ENCODE measurements around the gene PEMT. TPM values are rescaled to one million over a fixed set of nuclear protein-coding genes. Genes with fewer than 3 reads are reported as not detected.

Gene PEMT
- total RNA-seq, 1 donor from 2014 or later, result 12.2 TPM

DNA sequence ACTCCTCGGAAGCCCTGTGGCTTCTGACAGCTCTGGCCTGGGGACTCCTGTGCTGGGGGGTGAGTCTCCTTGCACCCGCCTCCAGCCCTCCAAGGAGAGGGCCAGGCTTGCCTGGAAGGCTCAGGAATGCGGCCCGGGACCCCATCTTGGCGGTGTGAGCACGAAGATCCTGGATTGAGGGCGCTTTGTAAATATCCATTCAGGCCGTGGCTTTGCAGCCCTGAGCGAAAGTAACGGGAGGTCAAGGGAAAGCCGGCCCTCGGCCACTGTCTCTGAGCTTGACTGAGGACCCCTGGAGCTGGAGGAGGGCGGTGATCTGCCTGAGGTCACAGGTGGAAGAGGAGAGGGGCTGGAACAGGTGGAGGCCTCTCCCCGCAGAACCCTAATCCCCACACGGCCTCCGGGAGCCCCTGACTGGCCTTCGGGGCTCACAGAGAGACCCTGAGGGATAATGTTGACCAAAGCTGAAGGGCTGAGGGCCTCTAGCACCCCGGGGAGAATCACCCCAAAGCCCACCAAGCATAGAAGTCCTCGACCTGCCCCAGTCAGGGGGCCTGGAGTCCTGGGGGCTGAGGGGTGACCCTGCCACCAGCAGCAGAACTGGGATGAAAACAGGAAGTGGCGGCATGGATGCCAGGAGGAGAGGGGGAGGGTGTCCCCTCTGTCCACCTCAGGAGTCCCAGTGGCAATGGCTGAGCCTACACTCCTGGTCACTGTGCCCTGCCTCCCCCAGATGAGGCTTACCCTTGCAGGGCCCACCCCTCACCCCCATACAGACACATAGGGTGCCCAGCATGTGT lies 87.0 kb downstream of the PEMT start:
- no peak overlapping the region for H3K27ac Mint-ChIP-seq
- H3K4me1 Mint-ChIP-seq, result no peaks in the 10 kb centered on the region
- ChIA-PET CTCF (interaction anchor here (2.3 kb wide), 1 partner anchor 8 kb away, joined by 8 read pairs; the partner anchor contains the start of gene RASD1), POLR2A (no interaction called here)
- TF ChIP-seq, protein P1, sequence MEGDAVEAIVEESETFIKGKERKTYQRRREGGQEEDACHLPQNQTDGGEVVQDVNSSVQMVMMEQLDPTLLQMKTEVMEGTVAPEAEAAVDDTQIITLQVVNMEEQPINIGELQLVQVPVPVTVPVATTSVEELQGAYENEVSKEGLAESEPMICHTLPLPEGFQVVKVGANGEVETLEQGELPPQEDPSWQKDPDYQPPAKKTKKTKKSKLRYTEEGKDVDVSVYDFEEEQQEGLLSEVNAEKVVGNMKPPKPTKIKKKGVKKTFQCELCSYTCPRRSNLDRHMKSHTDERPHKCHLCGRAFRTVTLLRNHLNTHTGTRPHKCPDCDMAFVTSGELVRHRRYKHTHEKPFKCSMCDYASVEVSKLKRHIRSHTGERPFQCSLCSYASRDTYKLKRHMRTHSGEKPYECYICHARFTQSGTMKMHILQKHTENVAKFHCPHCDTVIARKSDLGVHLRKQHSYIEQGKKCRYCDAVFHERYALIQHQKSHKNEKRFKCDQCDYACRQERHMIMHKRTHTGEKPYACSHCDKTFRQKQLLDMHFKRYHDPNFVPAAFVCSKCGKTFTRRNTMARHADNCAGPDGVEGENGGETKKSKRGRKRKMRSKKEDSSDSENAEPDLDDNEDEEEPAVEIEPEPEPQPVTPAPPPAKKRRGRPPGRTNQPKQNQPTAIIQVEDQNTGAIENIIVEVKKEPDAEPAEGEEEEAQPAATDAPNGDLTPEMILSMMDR (IDR thresholded peaks at IDR 0.05), result no peak
- DNase-seq (no peak), ATAC-seq (ENCODE audit: low read depth) (no peak)
- no peaks in the 10 kb centered on the region for H3K36me3 Mint-ChIP-seq (ENCODE audit: low read depth)
- peaks cover 3% of the 10 kb centered on the region for H3K27me3 Mint-ChIP-seq
- intact Hi-C loops (cut with micrococcal nuclease), result no loop called here
- H3K9me3 Mint-ChIP-seq, result no peaks in the 10 kb centered on the region
- H3K4me3 Mint-ChIP-seq, result no peak overlapping the region

DNA sequence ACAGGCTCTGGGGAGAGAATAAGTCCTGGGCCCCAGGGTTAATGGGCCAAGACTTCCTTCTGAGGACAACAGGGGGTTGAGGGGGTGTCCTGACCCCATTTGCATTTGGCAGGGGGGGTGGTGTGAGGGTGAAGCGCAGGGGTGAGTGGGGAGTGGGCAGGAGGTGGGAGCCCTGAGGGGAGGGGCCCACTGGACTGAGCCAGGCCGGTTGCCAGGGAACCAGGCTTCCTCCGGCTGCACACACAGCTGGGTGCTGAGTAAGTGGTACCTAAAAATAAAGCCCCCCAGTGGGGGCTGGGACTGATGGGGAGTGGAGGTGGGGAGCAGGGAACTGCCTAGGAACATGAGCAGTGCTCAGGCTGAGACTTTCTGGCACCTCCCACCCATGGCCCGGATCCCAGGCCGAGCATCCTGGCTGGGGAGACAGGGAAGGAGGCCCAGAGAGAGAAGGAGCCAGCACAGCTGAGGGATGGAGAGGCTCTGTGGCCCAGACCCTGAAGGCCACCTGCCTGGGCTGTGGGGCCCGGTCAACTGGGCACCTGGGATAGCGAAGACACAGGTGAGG lies 87.9 kb downstream of the PEMT start:
- peaks cover 3% of the 10 kb centered on the region for H3K27me3 Mint-ChIP-seq
- H3K27ac Mint-ChIP-seq, result no peak overlapping the region
- H3K4me1 Mint-ChIP-seq, result no peaks in the 10 kb centered on the region
- no peak for DNase-seq
- POLR2A ChIA-PET, result no interaction called here
- CTCF ChIA-PET, result no interaction called here
- H3K4me3 Mint-ChIP-seq, result no peak overlapping the region
- H3K36me3 Mint-ChIP-seq (ENCODE audit: low read depth), result no peaks in the 10 kb centered on the region
- no peaks in the 10 kb centered on the region for H3K9me3 Mint-ChIP-seq
- TF ChIP-seq, protein P1 (IDR thresholded peaks at IDR 0.05), result no peak
- intact Hi-C loops (cut with micrococcal nuclease), result no loop called here
- no peak for ATAC-seq (ENCODE audit: low read depth)

DNA sequence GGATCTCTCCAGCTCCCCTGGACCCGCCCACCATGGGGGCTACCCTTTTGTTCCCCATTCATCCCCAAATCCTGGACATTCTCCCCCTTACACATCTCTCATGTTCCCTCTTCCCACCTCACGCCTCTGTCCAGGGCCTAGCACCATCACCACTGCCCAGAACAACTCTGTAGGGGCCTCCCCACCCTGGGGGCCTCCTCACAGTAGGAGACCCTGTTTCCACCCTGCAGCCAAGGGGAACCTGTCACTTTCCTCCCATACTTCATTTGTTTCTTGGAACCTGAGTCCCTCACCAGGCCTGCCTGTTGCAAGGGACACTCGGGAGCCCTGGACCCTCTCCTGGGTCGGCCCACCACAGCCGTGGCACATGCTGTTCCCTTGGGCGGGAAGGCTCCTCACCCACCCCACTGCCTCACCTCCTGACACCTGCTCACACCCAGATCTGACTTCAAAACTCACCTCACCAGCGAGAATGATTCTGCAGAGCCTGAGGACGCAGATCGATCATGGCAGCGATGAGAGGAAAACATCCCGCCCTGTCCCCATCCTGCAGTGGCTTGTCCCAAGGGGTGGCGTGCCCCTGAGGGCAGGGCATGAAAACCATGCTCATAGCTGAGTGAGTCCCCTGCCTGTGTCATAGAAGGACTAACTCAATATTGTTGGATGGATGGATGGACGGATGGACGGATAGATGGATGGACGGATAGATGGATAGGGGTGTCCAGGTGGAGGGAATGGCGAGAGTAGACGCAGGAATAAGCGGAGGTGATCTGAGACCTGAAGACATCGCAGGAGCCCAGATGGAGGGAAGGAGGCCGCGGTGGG lies 88.6 kb downstream of the PEMT start:
- CTCF ChIA-PET, result no interaction called here
- no peak for ATAC-seq (ENCODE audit: low read depth)

DNA sequence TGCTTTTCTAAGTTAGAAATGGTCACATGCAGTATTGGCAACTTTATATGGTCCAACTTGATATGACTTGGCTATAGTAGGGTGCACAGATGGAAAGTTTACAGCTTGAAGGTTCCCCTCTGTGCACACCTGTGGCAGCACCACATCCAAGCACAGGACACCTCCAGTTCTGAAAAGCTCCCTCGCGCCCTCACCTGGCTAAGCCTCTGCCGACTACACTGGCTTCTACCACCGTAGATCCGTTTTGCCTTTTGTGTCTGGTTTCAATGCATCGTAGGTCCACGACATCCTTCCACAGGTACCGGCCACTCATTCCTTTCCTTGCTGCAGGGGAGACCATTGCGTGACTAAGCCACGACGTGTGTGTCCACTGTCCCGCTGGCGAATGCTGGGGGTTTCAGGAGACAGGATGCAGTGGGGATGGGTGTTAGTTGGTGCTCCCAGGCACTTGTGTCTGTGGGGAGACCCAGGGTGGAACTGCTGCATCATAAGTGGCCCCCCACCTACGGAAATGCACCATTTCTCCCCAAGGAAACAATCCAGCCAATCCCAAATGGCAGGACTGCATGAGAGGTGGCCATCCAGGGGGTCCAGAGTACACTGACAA lies 90.4 kb downstream of the PEMT start:
- H3K27me3 Mint-ChIP-seq, result peaks cover 3% of the 10 kb centered on the region
- no peak for DNase-seq
- no peaks in the 10 kb centered on the region for H3K9me3 Mint-ChIP-seq
- no peaks in the 10 kb centered on the region for H3K36me3 Mint-ChIP-seq (ENCODE audit: low read depth)
- ChIA-PET POLR2A (no interaction called here), CTCF (no interaction called here)
- no peak overlapping the region for H3K4me3 Mint-ChIP-seq
- peaks cover 3% of the 10 kb centered on the region for H3K4me1 Mint-ChIP-seq
- ATAC-seq (ENCODE audit: low read depth), result no peak
- no peak overlapping the region for H3K27ac Mint-ChIP-seq
- TF ChIP-seq, protein P1 (IDR thresholded peaks at IDR 0.05), result no peak
- intact Hi-C loops (cut with micrococcal nuclease), result no loop called here

More for the DNA sequence above, 88.6 kb downstream of the PEMT start:
- no peak for DNase-seq
- Mint-ChIP-seq H3K4me1 (no peaks in the 10 kb centered on the region), H3K4me3 (no peak overlapping the region), H3K9me3 (no peaks in the 10 kb centered on the region), H3K36me3 (ENCODE audit: low read depth) (no peaks in the 10 kb centered on the region), H3K27me3 (peaks cover 3% of the 10 kb centered on the region), H3K27ac (no peak overlapping the region)
- intact Hi-C loops (cut with micrococcal nuclease), result no loop called here
- TF ChIP-seq, protein P1 (IDR thresholded peaks at IDR 0.05), result no peak
- POLR2A ChIA-PET, result no interaction called here

Measured in activated B cell treated with CpG ODN at 0.5 μM for 24 hours (primary cell).